Measurements from ENCODE around the gene DYNC2I2.

DNA sequence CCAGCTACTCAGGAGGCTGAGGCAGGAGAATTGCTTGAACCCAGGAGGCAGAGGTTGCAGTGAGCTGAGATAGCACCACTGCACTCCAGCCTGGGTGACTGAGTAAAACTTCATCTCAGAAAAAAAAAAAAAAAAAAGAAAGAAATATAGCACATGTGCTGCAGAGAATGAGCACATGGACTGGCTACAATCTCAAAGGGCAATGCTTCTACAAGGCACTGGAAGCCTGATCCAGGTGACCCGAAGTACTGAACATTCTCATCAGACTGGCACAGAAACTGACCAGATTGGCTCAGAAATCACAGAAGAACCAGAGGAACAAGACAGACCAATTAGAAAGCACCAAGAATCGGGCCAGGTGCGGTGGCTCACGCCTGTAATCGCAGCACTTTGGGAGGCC lies 4.8 kb downstream of the DYNC2I2 start:
- TF ChIP-seq POLR2A (IDR thresholded peaks at IDR 0.05; ENCODE audit: low read length) (no peak), GATA1 (IDR thresholded peaks at IDR 0.05; ENCODE audit: low read depth, low read length) (no peak)
